Measurements from ENCODE around the gene GREM2.

- TF ChIP-seq CTCF (IDR thresholded peaks at IDR 0.05) = no peak
- no peak for TF ChIP-seq POLR2A (IDR thresholded peaks at IDR 0.05)
Observed at GRCh38 chr1:240528591-240528990, 83.4 kb downstream of the GREM2 start.
